Measurements from ENCODE around the gene MFAP3L.

Gene MFAP3L

DNA sequence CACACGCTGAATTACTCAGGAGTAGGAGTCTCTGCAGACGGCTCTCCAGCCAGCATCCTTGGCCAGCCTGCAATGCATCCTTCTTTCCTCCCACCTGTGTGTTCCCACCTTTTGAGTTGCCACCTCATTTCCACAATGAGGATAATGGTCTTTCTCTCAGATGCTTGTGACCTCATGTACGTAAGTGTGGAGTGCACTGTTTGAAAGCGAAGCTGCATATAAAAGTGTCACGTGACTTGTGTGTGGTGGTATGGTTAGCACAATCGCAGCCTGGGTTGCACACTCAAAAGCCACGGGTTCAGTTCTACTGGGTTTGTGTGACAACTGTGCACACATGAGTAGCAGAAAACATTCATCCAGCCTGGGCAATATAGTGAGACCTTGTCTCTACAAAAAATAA, 12.0 kb upstream of the MFAP3L start:
- TF ChIP-seq, protein P1, sequence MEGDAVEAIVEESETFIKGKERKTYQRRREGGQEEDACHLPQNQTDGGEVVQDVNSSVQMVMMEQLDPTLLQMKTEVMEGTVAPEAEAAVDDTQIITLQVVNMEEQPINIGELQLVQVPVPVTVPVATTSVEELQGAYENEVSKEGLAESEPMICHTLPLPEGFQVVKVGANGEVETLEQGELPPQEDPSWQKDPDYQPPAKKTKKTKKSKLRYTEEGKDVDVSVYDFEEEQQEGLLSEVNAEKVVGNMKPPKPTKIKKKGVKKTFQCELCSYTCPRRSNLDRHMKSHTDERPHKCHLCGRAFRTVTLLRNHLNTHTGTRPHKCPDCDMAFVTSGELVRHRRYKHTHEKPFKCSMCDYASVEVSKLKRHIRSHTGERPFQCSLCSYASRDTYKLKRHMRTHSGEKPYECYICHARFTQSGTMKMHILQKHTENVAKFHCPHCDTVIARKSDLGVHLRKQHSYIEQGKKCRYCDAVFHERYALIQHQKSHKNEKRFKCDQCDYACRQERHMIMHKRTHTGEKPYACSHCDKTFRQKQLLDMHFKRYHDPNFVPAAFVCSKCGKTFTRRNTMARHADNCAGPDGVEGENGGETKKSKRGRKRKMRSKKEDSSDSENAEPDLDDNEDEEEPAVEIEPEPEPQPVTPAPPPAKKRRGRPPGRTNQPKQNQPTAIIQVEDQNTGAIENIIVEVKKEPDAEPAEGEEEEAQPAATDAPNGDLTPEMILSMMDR (IDR thresholded peaks at IDR 0.05; ENCODE audit: control extremely low read depth, extremely low read depth, low read depth, missing control alignments): no peak
- DNase-seq (ENCODE audit: extremely low spot score): no peak
- CTCF ChIA-PET: no interaction called here
- POLR2A ChIA-PET: interaction anchor here (0.6 kb wide), 1 partner anchor 130 kb away, joined by 4 read pairs; no protein-coding TSS in a partner anchor

DNA sequence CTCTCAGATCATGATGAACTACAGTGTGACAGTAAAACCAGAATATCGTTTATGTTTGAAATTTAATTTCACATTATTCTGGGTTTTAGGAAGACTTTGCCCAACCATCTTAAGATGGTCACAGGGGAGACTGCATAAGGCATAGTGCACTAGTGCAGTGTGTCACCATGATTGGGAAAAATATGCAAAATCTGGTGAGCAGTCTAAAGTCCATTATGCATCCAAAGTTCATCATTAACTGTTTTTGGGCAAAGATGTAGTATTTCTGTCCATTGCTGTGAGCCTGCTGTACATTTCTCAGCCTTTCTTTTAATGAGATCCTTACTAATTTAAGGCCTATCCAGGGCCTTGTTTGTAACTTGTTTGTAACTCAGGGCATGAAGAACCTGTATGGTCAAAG, 11.3 kb upstream of the MFAP3L start:
- ChIA-PET POLR2A (interaction anchor here (0.6 kb wide), 1 partner anchor 129 kb away, joined by 4 read pairs; no protein-coding TSS in a partner anchor), CTCF (no interaction called here)
- TF ChIP-seq, protein P1 (IDR thresholded peaks at IDR 0.05; ENCODE audit: control extremely low read depth, extremely low read depth, low read depth, missing control alignments): no peak
- DNase-seq (ENCODE audit: extremely low spot score): no peak

DNA sequence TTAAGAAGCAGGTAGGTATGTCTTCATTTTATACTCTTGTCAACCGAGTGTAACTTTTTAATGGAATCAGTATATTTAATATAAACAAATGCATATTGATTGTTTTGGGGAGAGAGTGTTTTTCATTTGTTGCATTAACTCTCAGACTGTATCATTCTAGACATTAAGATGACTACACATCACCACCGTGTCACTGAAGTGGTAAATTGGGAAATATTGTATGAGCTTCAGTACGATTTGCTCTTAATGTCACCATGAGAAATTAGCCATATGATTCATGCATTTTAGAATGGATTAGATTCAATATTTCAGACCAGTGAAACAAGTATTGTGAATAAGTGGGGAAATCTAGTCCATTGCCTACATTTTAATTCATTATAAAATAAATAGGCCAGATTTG, 9.7 kb upstream of the MFAP3L start:
- ChIA-PET POLR2A (no interaction called here), CTCF (interaction anchor here (0.9 kb wide), 1 partner anchor 423 kb away, joined by 3 read pairs; no protein-coding TSS in a partner anchor)
- DNase-seq (ENCODE audit: extremely low spot score): no peak
- TF ChIP-seq, protein P1 (IDR thresholded peaks at IDR 0.05; ENCODE audit: control extremely low read depth, extremely low read depth, low read depth, missing control alignments): no peak

DNA sequence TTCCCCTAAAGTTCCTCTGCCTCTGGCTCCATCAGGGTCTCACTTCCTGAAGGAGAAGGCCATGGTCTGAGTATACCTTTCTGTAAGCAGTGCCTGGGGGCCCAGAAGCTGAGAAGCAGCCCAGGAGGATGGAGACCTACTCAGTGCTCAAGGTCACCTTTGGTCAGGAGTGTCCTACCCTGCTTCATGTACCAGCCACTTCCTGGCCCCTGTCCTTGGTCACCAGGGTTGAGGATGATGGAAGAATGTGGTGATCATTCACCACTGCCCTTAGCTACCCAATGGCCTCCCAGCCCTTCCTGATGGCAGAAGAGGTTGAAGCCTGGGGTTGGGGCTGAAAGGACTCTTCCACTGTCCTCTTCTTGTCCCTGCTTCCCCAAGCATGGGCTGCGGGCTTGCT, 9.0 kb upstream of the MFAP3L start:
- ChIA-PET POLR2A (no interaction called here), CTCF (interaction anchor here (0.9 kb wide), 2 partner anchors 72 to 422 kb away, joined by 3 read pairs; no protein-coding TSS in a partner anchor)
- no peak for DNase-seq (ENCODE audit: extremely low spot score)
- TF ChIP-seq, protein P1 (IDR thresholded peaks at IDR 0.05; ENCODE audit: control extremely low read depth, extremely low read depth, low read depth, missing control alignments): no peak

DNA sequence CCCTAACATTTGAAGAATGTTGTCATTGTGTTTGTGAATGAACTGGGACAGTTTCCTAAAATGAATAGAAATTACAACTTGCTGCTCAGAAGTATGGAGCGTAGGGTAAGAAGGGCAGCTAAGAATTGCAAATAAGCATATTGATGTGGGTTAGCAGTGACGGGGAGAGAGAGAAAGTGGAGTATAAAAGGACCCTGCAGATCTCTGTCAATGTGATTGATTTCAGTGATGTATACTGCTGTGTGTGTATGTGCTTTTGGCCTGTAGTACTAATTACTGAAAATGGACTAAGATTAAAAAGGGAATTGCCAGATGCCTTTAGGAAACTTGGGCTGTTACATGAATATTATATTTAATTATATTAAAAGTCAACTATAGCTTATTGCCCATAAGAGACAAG, 7.8 kb upstream of the MFAP3L start:
- TF ChIP-seq, protein P1 (IDR thresholded peaks at IDR 0.05; ENCODE audit: control extremely low read depth, extremely low read depth, low read depth, missing control alignments): no peak
- ChIA-PET POLR2A (no interaction called here), CTCF (interaction anchor here (0.7 to 1.4 kb wide), 3 partner anchors 9 to 223 kb away, joined by 3 to 4 read pairs (median 3); partner anchors contain the start of gene MFAP3L)
- no peak for DNase-seq (ENCODE audit: extremely low spot score)

DNA sequence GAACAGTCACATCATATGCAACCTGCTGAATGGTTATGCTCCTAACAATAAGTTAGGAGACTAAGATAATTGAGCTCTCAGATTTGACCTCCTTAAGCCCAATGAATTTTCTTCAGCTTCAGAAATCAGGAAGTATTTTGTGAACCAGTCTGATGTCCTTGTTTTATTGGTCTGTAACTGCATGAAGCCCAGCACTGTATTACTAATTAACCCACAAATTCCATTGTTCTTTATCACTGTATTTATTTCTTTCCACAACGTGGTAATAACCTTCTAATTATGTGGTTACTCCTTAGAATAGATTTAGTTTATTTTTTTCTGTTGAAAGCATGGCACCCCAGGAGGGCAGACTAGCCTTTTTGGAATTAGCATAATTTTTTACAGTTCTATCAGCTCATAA, 3.9 kb upstream of the MFAP3L start:
- ChIA-PET CTCF (interaction anchor here (1.7 kb wide), 1 partner anchor 18 kb away, joined by 6 read pairs; no protein-coding TSS in a partner anchor), POLR2A (no interaction called here)
- TF ChIP-seq, protein P1 (IDR thresholded peaks at IDR 0.05; ENCODE audit: control extremely low read depth, extremely low read depth, low read depth, missing control alignments): no peak
- no peak for DNase-seq (ENCODE audit: extremely low spot score)
